ENCODE results near the gene NWD2.

NWD2 gene

GRCh38 chr4:37299468-37299867, 54.9 kb downstream of the NWD2 start:
- no peak for DNase-seq (ENCODE audit: extremely low read depth in 1 of 2, low read depth in 1 of 2)

GRCh38 chr4:37304612-37305011, 60.1 kb downstream of the NWD2 start:
- DNase-seq (ENCODE audit: extremely low read depth in 1 of 2, low read depth in 1 of 2), result no peak

GRCh38 chr4:37305984-37306383, 61.4 kb downstream of the NWD2 start:
- no peak for DNase-seq (ENCODE audit: extremely low read depth in 1 of 2, low read depth in 1 of 2)

GRCh38 chr4:37317104-37317643, 72.6 kb downstream of the NWD2 start:
- DNase-seq (ENCODE audit: extremely low read depth in 1 of 2, low read depth in 1 of 2), result no peak

GRCh38 chr4:37320513-37321235, 76.1 kb downstream of the NWD2 start:
- DNase-seq (ENCODE audit: extremely low read depth in 1 of 2, low read depth in 1 of 2), result no peak

GRCh38 chr4:37322122-37322521, 77.6 kb downstream of the NWD2 start:
- DNase-seq (ENCODE audit: extremely low read depth in 1 of 2, low read depth in 1 of 2), result no peak

- no peak for DNase-seq (ENCODE audit: extremely low read depth in 1 of 2, low read depth in 1 of 2)
Observed at GRCh38 chr4:37324546-37324945, 80.0 kb downstream of the NWD2 start.

- DNase-seq (ENCODE audit: extremely low read depth in 1 of 2, low read depth in 1 of 2), result no peak
Observed at GRCh38 chr4:37326852-37327251, 82.3 kb downstream of the NWD2 start.

- no peak for DNase-seq (ENCODE audit: extremely low read depth in 1 of 2, low read depth in 1 of 2)
Observed at GRCh38 chr4:37338972-37339371, 94.4 kb downstream of the NWD2 start.

GRCh38 chr4:37358748-37359147, 114.2 kb downstream of the NWD2 start:
- no peak for DNase-seq (ENCODE audit: extremely low read depth in 1 of 2, low read depth in 1 of 2)

- no peak for DNase-seq (ENCODE audit: extremely low read depth in 1 of 2, low read depth in 1 of 2)
Observed at GRCh38 chr4:37359261-37359660, 114.7 kb downstream of the NWD2 start.

- no peak for DNase-seq (ENCODE audit: extremely low read depth in 1 of 2, low read depth in 1 of 2)
Observed at GRCh38 chr4:37365888-37366287, 121.3 kb downstream of the NWD2 start.

- no peak for DNase-seq (ENCODE audit: extremely low read depth in 1 of 2, low read depth in 1 of 2)
Observed at GRCh38 chr4:37367901-37368300, 123.4 kb downstream of the NWD2 start.

- no peak for DNase-seq (ENCODE audit: extremely low read depth in 1 of 2, low read depth in 1 of 2)
Observed at GRCh38 chr4:37370052-37370451, 125.5 kb downstream of the NWD2 start.

- DNase-seq (ENCODE audit: extremely low read depth in 1 of 2, low read depth in 1 of 2), result no peak
Observed at GRCh38 chr4:37381040-37381668, 136.6 kb downstream of the NWD2 start.

GRCh38 chr4:37383579-37384229, 139.2 kb downstream of the NWD2 start:
- no peak for DNase-seq (ENCODE audit: extremely low read depth in 1 of 2, low read depth in 1 of 2)

- no peak for DNase-seq (ENCODE audit: extremely low read depth in 1 of 2, low read depth in 1 of 2)
Observed at GRCh38 chr4:37385424-37385823, 140.9 kb downstream of the NWD2 start.

- no peak for DNase-seq (ENCODE audit: extremely low read depth in 1 of 2, low read depth in 1 of 2)
Observed at GRCh38 chr4:37388681-37389365, 144.3 kb downstream of the NWD2 start.

- no peak for DNase-seq (ENCODE audit: extremely low read depth in 1 of 2, low read depth in 1 of 2)
Observed at GRCh38 chr4:37389366-37389765, 144.8 kb downstream of the NWD2 start.

- DNase-seq (ENCODE audit: extremely low read depth in 1 of 2, low read depth in 1 of 2), result no peak
Observed at GRCh38 chr4:37389967-37390580, 145.5 kb downstream of the NWD2 start.

Data from activated CD8-positive, alpha-beta memory T cell treated with anti-CD3 and anti-CD28 coated beads for 1 hour (primary cell).